Sigmoid colon (tissue), 4 donors: ENCODE results near the gene TTC36.

Experiments
- POLR2A ChIP-seq, 2 donors: fragments of 450-650 bp; IDR thresholded peaks; one replicate each; pipeline ENCODE4 v1.6.1; 2016; ENCODE audit warnings: antibody characterized with exemption in 2 of 2, mild to moderate bottlenecking in 2 of 2, moderate library complexity in 2 of 2
- POLR2AphosphoS5 ChIP-seq, 4 donors: sonication (generic); formaldehyde crosslinking; IDR thresholded peaks; one replicate each; pipeline ENCODE4 v1.6.1; 2017; ENCODE audit warnings: antibody characterized with exemption in 4 of 4
- TF ChIP-seq, protein P1 (sequence below), 4 experiments: fragments of 450-650 bp in 3 of 4; fragments of 200-600 bp in 1 of 4; IDR thresholded peaks; one replicate each; pipeline ENCODE4 v1.5.1; 2016 to 2019; ENCODE audit warnings: antibody characterized with exemption in 4 of 4, mild to moderate bottlenecking in 3 of 4, moderate library complexity in 2 of 4

DNA sequence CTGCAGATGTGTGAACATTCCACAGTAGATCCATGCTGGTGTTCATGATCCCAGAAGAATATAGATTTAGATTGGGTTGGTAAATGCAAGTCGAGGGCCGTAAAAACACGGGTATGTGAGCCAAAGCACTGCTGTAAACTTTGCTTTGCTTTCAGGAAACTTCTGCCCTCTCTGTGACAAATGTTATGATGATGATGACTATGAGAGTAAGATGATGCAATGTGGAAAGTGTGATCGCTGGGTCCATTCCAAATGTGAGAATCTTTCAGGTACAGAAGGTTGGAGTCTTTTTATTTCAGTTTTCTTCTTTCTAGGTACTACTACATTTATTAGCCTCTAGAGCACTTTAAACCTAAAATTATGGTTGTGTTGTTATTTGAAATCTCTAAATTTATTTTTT, 36.2 kb upstream of the TTC36 start:
- TF ChIP-seq POLR2AphosphoS5 (IDR thresholded peaks at IDR 0.05) (no peak), POLR2A (IDR thresholded peaks at IDR 0.05) (no peak)
- TF ChIP-seq, protein P1, sequence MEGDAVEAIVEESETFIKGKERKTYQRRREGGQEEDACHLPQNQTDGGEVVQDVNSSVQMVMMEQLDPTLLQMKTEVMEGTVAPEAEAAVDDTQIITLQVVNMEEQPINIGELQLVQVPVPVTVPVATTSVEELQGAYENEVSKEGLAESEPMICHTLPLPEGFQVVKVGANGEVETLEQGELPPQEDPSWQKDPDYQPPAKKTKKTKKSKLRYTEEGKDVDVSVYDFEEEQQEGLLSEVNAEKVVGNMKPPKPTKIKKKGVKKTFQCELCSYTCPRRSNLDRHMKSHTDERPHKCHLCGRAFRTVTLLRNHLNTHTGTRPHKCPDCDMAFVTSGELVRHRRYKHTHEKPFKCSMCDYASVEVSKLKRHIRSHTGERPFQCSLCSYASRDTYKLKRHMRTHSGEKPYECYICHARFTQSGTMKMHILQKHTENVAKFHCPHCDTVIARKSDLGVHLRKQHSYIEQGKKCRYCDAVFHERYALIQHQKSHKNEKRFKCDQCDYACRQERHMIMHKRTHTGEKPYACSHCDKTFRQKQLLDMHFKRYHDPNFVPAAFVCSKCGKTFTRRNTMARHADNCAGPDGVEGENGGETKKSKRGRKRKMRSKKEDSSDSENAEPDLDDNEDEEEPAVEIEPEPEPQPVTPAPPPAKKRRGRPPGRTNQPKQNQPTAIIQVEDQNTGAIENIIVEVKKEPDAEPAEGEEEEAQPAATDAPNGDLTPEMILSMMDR (IDR thresholded peaks at IDR 0.05) = no peak
